ENCODE data around the gene ATP10B. TPM values are rescaled to one million over a fixed set of nuclear protein-coding genes. Genes with fewer than 3 reads are reported as not detected.

Gene ATP10B
- total and polyA plus RNA-seq, 2 of the 8 experiments (the other 6 are each of a cell fraction or from before 2014, with no cell fraction given), result 0.06 to 0.11 TPM

DNA sequence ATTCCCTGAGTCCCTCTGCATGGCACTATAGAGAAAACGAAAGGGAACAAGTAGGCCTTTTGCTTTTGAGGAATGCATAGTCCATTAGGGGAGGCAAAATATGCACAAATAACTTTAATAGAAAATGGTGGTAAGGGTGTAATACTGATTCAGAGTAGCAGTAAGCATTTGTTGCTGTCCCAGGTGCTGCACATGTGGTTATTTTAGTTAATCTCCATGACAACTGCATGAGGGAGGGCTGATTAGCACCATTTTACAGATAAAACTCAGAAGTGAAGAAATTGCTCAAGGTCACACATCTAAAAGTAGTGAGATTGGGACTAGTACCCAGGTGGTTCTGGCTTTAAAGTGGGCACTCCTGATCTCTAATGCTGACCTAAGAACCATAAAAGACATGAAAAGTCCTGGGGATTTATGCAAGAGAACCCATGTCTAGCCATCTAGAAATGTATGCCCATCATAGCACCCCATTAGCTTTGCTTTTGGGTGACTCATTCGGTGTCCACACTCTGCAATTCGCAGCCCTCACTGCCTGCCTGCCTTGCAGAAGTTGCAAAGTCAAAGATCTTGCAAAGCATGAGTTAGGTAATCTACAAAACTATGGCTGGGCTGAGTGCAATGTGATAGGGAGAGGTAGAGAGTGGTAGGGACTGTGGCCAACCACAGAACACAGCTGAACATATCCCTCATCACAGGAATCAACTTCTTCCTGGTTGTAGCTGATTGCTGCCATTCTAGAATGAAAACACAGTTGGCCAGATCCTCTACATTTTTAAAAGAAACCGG is 235.1 kb downstream of the ATP10B start:
- Histone ChIP-seq H3K18ac (ENCODE audit: extremely low read depth, low read length) (no peak overlapping the region), H3K4me2 (ENCODE audit: insufficient read depth in 1 of 2, low read depth in 2 of 2, low read length in 2 of 2) (no peak overlapping the region), H2BK20ac (ENCODE audit: low read length) (no peak overlapping the region), H2BK120ac (replicated peaks; ENCODE audit: low read depth, low read length) (no peak overlapping the region), H2BK5ac (ENCODE audit: low read depth, low read length) (no peak overlapping the region), H3K14ac (ENCODE audit: insufficient read length) (no peak overlapping the region), H3K27me3 (replicated peaks in 1 of 4; ENCODE audit: control insufficient read depth in 3 of 4, extremely low read depth in 1 of 4, insufficient read depth in 3 of 4, low read length in 3 of 4) (no peaks in the 10 kb centered on the region), H3K9ac (replicated peaks in 1 of 4; ENCODE audit: extremely low read depth in 1 of 4, low read depth in 3 of 4, low read length in 3 of 4) (no peak overlapping the region), H4K20me1 (replicated peaks in 1 of 2; ENCODE audit: control insufficient read depth in 1 of 2, insufficient read depth in 2 of 2, low read length in 2 of 2) (no peaks in the 10 kb centered on the region), H4K8ac (ENCODE audit: extremely low read depth, insufficient read depth, low read length) (no peak overlapping the region), H2AFZ (ENCODE audit: low read length) (no peak overlapping the region), H2AK5ac (ENCODE audit: low read depth, low read length) (no peak overlapping the region), H3K56ac (replicated peaks; ENCODE audit: insufficient read length, low read depth, low read length) (no peak overlapping the region), H3K4ac (replicated peaks; ENCODE audit: insufficient read length, low read depth, low read length) (no peak overlapping the region), H3K79me2 (ENCODE audit: control insufficient read depth in 1 of 2, insufficient read depth in 2 of 2, low read length in 2 of 2) (no peaks in the 10 kb centered on the region), H3K4me1 (replicated peaks in 1 of 4; ENCODE audit: control insufficient read depth in 3 of 4, insufficient read depth in 4 of 4, low read length in 3 of 4) (no peaks in the 10 kb centered on the region), H3K27ac (ENCODE audit: low read depth, low read length) (no peak overlapping the region), H2BK15ac (ENCODE audit: low read length) (no peak overlapping the region), H3K23ac (ENCODE audit: insufficient read length) (no peak overlapping the region), H3K4me3 (ENCODE audit: extremely low read depth in 1 of 4, insufficient read depth in 2 of 4, low read depth in 3 of 4, low read length in 4 of 4) (no peak overlapping the region), H4K5ac (ENCODE audit: insufficient read length, low read depth, low read length) (no peak overlapping the region), H3K23me2 (ENCODE audit: low read depth, low read length) (no peaks in the 10 kb centered on the region), H3K9me3 (ENCODE audit: insufficient read depth in 2 of 2, low read depth in 1 of 2, low read length in 1 of 2) (no peaks in the 10 kb centered on the region), H3K36me3 (ENCODE audit: control insufficient read depth in 2 of 4, insufficient read depth in 4 of 4, low read length in 3 of 4) (no peaks in the 10 kb centered on the region), H2BK12ac (ENCODE audit: low read depth, low read length) (no peak overlapping the region), H4K91ac (replicated peaks; ENCODE audit: insufficient read length, low read length) (no peak overlapping the region), H3K79me1 (ENCODE audit: low read depth, low read length) (no peaks in the 10 kb centered on the region)
- 96% methylated on average over 4 of the region's 4 CpGs; no CpG with 5 or more reads in 1 of the 2 experiments for WGBS, 2 experiments (ENCODE audit: extremely low coverage in 1 of 2, insufficient coverage in 1 of 2, insufficient read length in 1 of 2, insufficient replicate concordance in 2 of 2, low coverage in 1 of 2, low lambda C conversion rate in 2 of 2, missing lambda C conversion rate in 1 of 2)
- no peak for DNase-seq (ENCODE audit: low read depth in 1 of 2, low spot score in 2 of 2)
- ChIA-PET CTCF (ENCODE audit: partially characterized antibody) (interaction anchor here (0.9 to 1.3 kb wide), 2 partner anchors 178 to 179 kb away, joined by 3 read pairs; no protein-coding TSS in a partner anchor), POLR2A (ENCODE audit: partially characterized antibody) (no interaction called here)
- no peak for FAIRE-seq
- TF ChIP-seq, protein P1, sequence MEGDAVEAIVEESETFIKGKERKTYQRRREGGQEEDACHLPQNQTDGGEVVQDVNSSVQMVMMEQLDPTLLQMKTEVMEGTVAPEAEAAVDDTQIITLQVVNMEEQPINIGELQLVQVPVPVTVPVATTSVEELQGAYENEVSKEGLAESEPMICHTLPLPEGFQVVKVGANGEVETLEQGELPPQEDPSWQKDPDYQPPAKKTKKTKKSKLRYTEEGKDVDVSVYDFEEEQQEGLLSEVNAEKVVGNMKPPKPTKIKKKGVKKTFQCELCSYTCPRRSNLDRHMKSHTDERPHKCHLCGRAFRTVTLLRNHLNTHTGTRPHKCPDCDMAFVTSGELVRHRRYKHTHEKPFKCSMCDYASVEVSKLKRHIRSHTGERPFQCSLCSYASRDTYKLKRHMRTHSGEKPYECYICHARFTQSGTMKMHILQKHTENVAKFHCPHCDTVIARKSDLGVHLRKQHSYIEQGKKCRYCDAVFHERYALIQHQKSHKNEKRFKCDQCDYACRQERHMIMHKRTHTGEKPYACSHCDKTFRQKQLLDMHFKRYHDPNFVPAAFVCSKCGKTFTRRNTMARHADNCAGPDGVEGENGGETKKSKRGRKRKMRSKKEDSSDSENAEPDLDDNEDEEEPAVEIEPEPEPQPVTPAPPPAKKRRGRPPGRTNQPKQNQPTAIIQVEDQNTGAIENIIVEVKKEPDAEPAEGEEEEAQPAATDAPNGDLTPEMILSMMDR (IDR thresholded peaks at IDR 0.05; ENCODE audit: control extremely low read depth in 1 of 3, insufficient read depth in 1 of 3, low read depth in 1 of 3, low read length in 3 of 3), result no peak
- TF ChIP-seq ASH2L (IDR thresholded peaks at IDR 0.05; ENCODE audit: low read length) (no peak), KDM5A (IDR thresholded peaks at IDR 0.05; ENCODE audit: low read length) (no peak), SIX5 (IDR thresholded peaks at IDR 0.05; ENCODE audit: low read depth, low read length) (no peak), TBP (IDR thresholded peaks at IDR 0.05; ENCODE audit: low read depth, low read length) (no peak), SP2 (IDR thresholded peaks at IDR 0.05; ENCODE audit: low read length) (no peak), RFX5 (IDR thresholded peaks at IDR 0.05; ENCODE audit: borderline replicate concordance, low read depth, low read length) (no peak), HDAC2 (IDR thresholded peaks at IDR 0.05; ENCODE audit: borderline replicate concordance in 1 of 2, low read depth in 2 of 2, low read length in 2 of 2) (no peak)

Data from H1 (cell line).